ENCODE results near the gene POLH. TPM values are rescaled to one million over a fixed set of nuclear protein-coding genes. Genes with fewer than 3 reads are reported as not detected.
"Not testable (repeated sequence)": the region's sequence is repeated elsewhere in the genome, so short reads cannot be mapped to it uniquely, and the experiment has no call there.

Gene POLH
- total and polyA plus RNA-seq, 2 of the 4 experiments (the other 2 are of a cell fraction): 13.3 to 26.0 TPM

DNA sequence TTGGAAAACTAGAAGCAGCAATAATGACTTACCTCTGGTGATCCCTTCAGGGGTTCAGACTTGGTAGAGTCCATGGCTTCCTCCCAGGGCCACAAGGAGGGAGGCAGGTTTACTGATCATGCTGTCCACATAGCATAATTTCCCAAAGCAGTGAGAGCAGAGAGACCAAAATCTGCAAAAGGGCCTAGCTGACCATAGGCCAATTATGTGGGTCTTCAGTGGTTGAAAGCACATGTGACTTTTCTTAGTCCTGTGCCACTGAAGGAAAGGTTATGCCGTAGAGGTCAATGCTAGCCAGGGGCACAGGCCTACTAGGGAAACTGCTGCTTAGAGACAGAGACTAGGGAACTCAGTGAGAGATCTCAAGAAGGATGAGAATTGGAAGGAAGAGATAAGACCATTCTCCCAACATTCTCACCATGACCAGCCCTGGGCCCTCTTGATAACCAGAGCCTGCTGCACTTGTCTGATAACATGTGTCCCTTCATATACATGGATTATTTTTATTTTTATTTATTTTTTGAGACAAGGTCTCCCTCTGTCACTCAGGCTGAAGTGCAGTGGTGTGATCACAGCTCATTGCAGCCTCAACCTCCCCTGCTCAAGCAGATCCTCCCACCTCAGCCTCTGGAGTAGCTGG, 55.1 kb downstream of the POLH start:
- ChIA-PET CTCF (no interaction called here), POLR2A (ENCODE audit: unreplicated experiment) (no interaction called here)
- no peak overlapping the region for H3K18ac ChIP-seq (ENCODE audit: low read depth, low read length)
- no peak overlapping the region for H3K4me2 ChIP-seq (ENCODE audit: low read depth, low read length)
- H3K36me3 ChIP-seq (ENCODE audit: control insufficient read depth, insufficient read depth, low read length): peaks cover 3% of the 10 kb centered on the region; the same call in 1 of the 2 replicates
- H3K56ac ChIP-seq (ENCODE audit: extremely low read depth, insufficient read depth, low read length): no peak overlapping the region
- H3K23ac ChIP-seq (ENCODE audit: low read depth, low read length): peak overlapping the region; percentile 19; the same call in 1 of the 2 replicates
- peaks cover 12% of the 10 kb centered on the region for H3K4me1 ChIP-seq (ENCODE audit: control insufficient read depth, insufficient read depth, low read length)
- no peak overlapping the region for H2BK20ac ChIP-seq (ENCODE audit: low read depth, low read length)
- peak overlapping the region; percentile 53; the same call in 1 of the 2 replicates for H3K14ac ChIP-seq (replicated peaks; ENCODE audit: low read depth, low read length)
- dilution Hi-C loops (cut with HindIII; ENCODE audit: low sequenced_read_pairs, unreplicated experiment): no loop called here
- in situ Hi-C loops (cut with MboI; ENCODE audit: low sequenced_read_pairs): no loop called here
- H3K9me3 ChIP-seq (ENCODE audit: control insufficient read depth, insufficient read depth, low read length): no peaks in the 10 kb centered on the region
- DNase-seq (no peak), ATAC-seq (ENCODE audit: low read depth) (no peak)
- no peak overlapping the region; the same call in 1 of the 2 replicates for H4K5ac ChIP-seq (ENCODE audit: low read depth, low read length)
- H3K27ac ChIP-seq (ENCODE audit: insufficient read depth, low read length): peak overlapping the region; percentile 28; the same call in 1 of the 2 replicates
- no peak for TF ChIP-seq RAD21 (IDR thresholded peaks at IDR 0.05; ENCODE audit: low read length)
- TF ChIP-seq, protein P1, sequence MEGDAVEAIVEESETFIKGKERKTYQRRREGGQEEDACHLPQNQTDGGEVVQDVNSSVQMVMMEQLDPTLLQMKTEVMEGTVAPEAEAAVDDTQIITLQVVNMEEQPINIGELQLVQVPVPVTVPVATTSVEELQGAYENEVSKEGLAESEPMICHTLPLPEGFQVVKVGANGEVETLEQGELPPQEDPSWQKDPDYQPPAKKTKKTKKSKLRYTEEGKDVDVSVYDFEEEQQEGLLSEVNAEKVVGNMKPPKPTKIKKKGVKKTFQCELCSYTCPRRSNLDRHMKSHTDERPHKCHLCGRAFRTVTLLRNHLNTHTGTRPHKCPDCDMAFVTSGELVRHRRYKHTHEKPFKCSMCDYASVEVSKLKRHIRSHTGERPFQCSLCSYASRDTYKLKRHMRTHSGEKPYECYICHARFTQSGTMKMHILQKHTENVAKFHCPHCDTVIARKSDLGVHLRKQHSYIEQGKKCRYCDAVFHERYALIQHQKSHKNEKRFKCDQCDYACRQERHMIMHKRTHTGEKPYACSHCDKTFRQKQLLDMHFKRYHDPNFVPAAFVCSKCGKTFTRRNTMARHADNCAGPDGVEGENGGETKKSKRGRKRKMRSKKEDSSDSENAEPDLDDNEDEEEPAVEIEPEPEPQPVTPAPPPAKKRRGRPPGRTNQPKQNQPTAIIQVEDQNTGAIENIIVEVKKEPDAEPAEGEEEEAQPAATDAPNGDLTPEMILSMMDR (conservative IDR thresholded peaks at IDR 0.05; ENCODE audit: low read depth, low read length): no peak
- no peak for TF ChIP-seq BHLHE40 (IDR thresholded peaks at IDR 0.05; ENCODE audit: low read depth, low read length)
- no peak for TF ChIP-seq MAFK (IDR thresholded peaks at IDR 0.05; ENCODE audit: low read depth, low read length)
- WGBS, 2 experiments (ENCODE audit: extremely low coverage in 2 of 2, insufficient read length in 1 of 2): no CpG with 5 or more reads among the region's 1 CpG
- peak overlapping the region; percentile 12; the same call in 1 of the 2 replicates for H2BK120ac ChIP-seq (ENCODE audit: low read depth, low read length)
- peaks cover 16 to 36% of the 10 kb centered on the region in 2 experiments for H3K79me1 ChIP-seq (ENCODE audit: low read depth in 1 of 2, low read length in 2 of 2)
- peak overlapping the region; percentile 53; the same call in 1 of the 3 replicates for H2BK15ac ChIP-seq (ENCODE audit: low read depth, low read length)
- intact Hi-C loops (cut with micrococcal nuclease): no loop called here
- H3K9ac ChIP-seq (ENCODE audit: low read depth, low read length): no peak overlapping the region
- H4K91ac ChIP-seq (ENCODE audit: insufficient read depth, low read depth, low read length): 0 out of 2 replicates have a peak overlapping the region, but pooled peaks have one; percentile 55
- H2AK5ac ChIP-seq (ENCODE audit: low read depth, low read length): peak overlapping the region; percentile 79
- no peak overlapping the region for H2AFZ ChIP-seq (replicated peaks; ENCODE audit: low read length, poor library complexity)
- H3K27me3 ChIP-seq (ENCODE audit: control insufficient read depth, insufficient read depth, low read length): no peaks in the 10 kb centered on the region
- no peaks in the 10 kb centered on the region for H4K20me1 ChIP-seq (ENCODE audit: insufficient read depth, low read length)
- peak overlapping the region in 1 of 2 experiments; percentile 59; a peak in 2 of 4 replicates for H4K8ac ChIP-seq (ENCODE audit: low read depth in 2 of 2, low read length in 2 of 2)
- H2AK9ac ChIP-seq (replicated peaks; ENCODE audit: low read depth, low read length, poor library complexity): peak overlapping the region; percentile 7
- no TSS peak for BruUV-seq (replicated peaks)
- peaks cover 12% of the 10 kb centered on the region for H3K9me1 ChIP-seq (ENCODE audit: insufficient read depth, low read length)
- peak overlapping the region; percentile 24 for H3K4ac ChIP-seq (ENCODE audit: low read depth, low read length)
- H2BK5ac ChIP-seq (ENCODE audit: low read depth, low read length, poor library complexity, severe bottlenecking): peak overlapping the region; percentile 11
- no peak overlapping the region for H3K4me3 ChIP-seq (ENCODE audit: insufficient read depth, low read depth, low read length)

DNA sequence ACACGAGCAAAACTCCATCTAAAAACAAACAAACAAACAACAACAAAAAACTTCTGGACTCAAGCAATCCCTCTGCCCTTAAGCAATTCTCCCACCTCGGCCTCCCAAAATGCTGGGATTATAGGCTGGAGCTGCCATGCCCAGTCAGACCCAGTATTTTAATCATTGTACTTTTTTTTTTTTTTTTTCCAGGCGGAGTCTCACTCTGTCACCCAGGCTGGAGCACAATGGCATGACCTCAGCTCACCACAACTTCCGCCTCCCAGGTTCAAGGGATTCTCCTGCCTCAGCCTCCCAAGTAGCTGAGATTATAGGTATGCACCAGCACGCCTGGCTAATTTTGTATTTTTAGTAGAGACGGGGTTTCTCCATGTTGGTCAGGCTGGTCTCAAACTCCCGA, 57.0 kb downstream of the POLH start:
- WGBS, 2 experiments (ENCODE audit: extremely low coverage in 2 of 2, insufficient read length in 1 of 2): no CpG with 5 or more reads among the region's 7 CpGs
- H3K9ac ChIP-seq (ENCODE audit: low read depth, low read length); H2BK5ac ChIP-seq (ENCODE audit: low read depth, low read length, poor library complexity, severe bottlenecking); H3K27ac ChIP-seq (ENCODE audit: insufficient read depth, low read length); H4K5ac ChIP-seq (ENCODE audit: low read depth, low read length); H3K4ac ChIP-seq (ENCODE audit: low read depth, low read length); H2BK20ac ChIP-seq (ENCODE audit: low read depth, low read length); H3K18ac ChIP-seq (ENCODE audit: low read depth, low read length); H3K27me3 ChIP-seq (ENCODE audit: control insufficient read depth, insufficient read depth, low read length); H3K4me1 ChIP-seq (ENCODE audit: control insufficient read depth, insufficient read depth, low read length); H3K56ac ChIP-seq (ENCODE audit: extremely low read depth, insufficient read depth, low read length); dilution Hi-C loops (cut with HindIII; ENCODE audit: low sequenced_read_pairs, unreplicated experiment); H3K4me2 ChIP-seq (ENCODE audit: low read depth, low read length); H4K91ac ChIP-seq (ENCODE audit: insufficient read depth, low read depth, low read length); in situ Hi-C loops (cut with MboI; ENCODE audit: low sequenced_read_pairs); H3K4me3 ChIP-seq (ENCODE audit: insufficient read depth, low read depth, low read length); H2AFZ ChIP-seq (replicated peaks; ENCODE audit: low read length, poor library complexity); H3K36me3 ChIP-seq (ENCODE audit: control insufficient read depth, insufficient read depth, low read length); intact Hi-C loops (cut with micrococcal nuclease); DNase-seq; BruUV-seq (replicated peaks); H2AK9ac ChIP-seq (replicated peaks; ENCODE audit: low read depth, low read length, poor library complexity); H3K9me3 ChIP-seq (ENCODE audit: control insufficient read depth, insufficient read depth, low read length); H4K8ac ChIP-seq (ENCODE audit: low read depth in 2 of 2, low read length in 2 of 2); H3K23ac ChIP-seq (ENCODE audit: low read depth, low read length); H2AK5ac ChIP-seq (ENCODE audit: low read depth, low read length); H3K14ac ChIP-seq (replicated peaks; ENCODE audit: low read depth, low read length); POLR2A ChIA-PET (ENCODE audit: unreplicated experiment); H2BK15ac ChIP-seq (ENCODE audit: low read depth, low read length); ATAC-seq (ENCODE audit: low read depth); H2BK120ac ChIP-seq (ENCODE audit: low read depth, low read length); CTCF ChIA-PET; H4K20me1 ChIP-seq (ENCODE audit: insufficient read depth, low read length): not testable (repeated sequence)
- Histone ChIP-seq H3K79me1 (ENCODE audit: low read depth in 1 of 2, low read length in 2 of 2) (peaks cover 16 to 32% of the 10 kb centered on the region in 2 experiments), H3K9me1 (ENCODE audit: insufficient read depth, low read length) (peaks cover 10% of the 10 kb centered on the region)
